OCI-LY3 (cell line): ENCODE results near the gene GLB1L.

Source experiments
- CTCF ChIP-seq: fragments of 200-600, 300-600 bp; sonication (generic); IDR thresholded peaks from 2 replicates; pipeline ENCODE4 v1.5.1; 2014; ENCODE audit warnings: antibody characterized with exemption, low read length, low read depth
- EZH2phosphoT487 ChIP-seq: fragments of 200-600 bp; shearing (Covaris generic); IDR thresholded peaks from 2 replicates; pipeline ENCODE4 v1.6.1; 2018; ENCODE audit warnings: antibody characterized with exemption, mixed run types, low read depth

GRCh38 chr2:219291910-219292490 is 46.8 kb upstream of the GLB1L start:
- TF ChIP-seq CTCF, result no peak
- no peak for TF ChIP-seq EZH2phosphoT487
